Measurements from ENCODE around the gene IL18R1. TPM values are rescaled to one million over a fixed set of nuclear protein-coding genes. Genes with fewer than 3 reads are reported as not detected.

Gene IL18R1
- total RNA-seq, 1 donor = 1.3 TPM

- no peak for DNase-seq (ENCODE audit: low read depth in 2 of 3, low spot score in 2 of 3)
Observed at GRCh38 chr2:102386867-102387541, 31.4 kb downstream of the IL18R1 start.

DNA sequence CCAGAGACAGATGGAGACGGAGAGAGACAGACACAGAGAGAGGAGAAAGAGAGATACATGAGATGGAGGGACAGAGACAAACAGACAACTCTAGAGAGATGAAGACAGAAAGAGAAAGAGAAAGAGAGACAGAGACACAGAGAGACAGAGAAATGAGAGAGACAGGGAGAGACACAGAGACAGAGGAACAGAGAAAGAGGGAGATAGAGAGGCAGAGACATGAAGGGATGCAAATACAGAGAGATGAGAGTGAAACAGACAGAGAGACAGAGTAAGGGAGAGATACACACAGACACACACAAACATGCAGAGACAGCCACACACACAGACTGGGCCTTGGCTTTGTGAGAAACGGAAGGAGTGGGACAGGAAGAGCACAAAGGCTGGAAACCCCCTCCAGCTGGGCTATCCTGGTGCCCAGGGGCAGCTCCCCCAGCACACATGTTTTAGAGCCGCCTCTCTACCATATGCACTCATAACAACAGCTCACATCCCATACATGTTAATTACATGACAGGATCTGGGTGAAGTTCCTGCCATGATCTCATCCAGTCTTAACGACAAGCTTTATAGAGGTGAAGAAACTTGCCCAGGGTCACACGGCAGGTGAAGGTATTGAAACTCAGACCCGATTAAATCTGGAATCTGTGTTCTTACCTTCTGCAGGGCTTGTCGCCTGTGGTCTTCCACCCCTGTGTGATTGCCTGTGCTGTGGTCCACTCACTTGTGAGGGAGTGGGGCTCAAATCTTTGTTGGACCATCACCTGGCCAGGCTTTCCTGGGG, 32.4 kb downstream of the IL18R1 start:
- no peak for DNase-seq (ENCODE audit: low read depth in 2 of 3, low spot score in 2 of 3)

- peak in 2 of 3 donors; percentile 25 to 66 for DNase-seq (ENCODE audit: low read depth in 2 of 3, low spot score in 2 of 3)
Observed at GRCh38 chr2:102391565-102391964, 36.0 kb downstream of the IL18R1 start.

GRCh38 chr2:102392096-102392495, 36.5 kb downstream of the IL18R1 start:
- DNase-seq (ENCODE audit: low read depth in 2 of 3, low spot score in 2 of 3) = no peak

DNA sequence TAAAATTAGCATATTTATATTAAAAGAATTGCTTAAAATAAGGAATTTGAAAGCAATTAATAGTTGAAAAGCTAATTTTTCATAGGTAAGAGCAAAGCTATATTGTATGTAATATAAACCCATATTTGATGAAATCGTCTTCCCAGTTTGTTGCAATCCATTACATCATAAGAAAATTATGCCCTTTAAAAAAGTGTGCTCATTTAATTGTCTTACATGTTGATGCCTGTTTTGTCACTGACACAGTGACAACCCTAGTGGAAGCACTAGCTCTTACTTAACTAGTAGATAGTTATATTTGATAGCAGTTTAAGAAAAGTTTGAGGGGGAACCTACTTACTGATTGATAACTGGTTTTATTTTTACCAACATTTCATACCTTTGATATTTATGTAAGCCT, 37.3 kb downstream of the IL18R1 start:
- no peak for DNase-seq (ENCODE audit: low read depth in 2 of 3, low spot score in 2 of 3)

DNA sequence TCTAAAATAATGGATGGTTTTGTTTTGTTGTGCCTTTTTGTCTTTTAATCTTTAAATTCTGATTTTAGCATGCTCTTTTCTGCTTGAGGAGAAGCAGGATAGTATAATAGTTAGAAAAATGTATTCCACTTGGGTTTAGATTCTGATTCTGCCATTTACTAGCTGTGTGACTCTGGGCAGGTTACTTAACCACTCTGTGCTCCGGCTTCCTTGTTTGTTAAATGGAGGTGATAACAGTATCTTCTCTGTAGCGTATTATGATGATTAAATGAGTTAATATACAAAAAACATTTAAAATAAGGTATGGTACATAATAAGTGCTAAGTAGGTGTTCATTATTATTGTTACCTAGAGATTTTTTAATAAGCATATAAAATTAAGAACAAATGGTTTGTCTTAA, 40.4 kb downstream of the IL18R1 start:
- no peak for DNase-seq (ENCODE audit: low read depth in 2 of 3, low spot score in 2 of 3)

DNA sequence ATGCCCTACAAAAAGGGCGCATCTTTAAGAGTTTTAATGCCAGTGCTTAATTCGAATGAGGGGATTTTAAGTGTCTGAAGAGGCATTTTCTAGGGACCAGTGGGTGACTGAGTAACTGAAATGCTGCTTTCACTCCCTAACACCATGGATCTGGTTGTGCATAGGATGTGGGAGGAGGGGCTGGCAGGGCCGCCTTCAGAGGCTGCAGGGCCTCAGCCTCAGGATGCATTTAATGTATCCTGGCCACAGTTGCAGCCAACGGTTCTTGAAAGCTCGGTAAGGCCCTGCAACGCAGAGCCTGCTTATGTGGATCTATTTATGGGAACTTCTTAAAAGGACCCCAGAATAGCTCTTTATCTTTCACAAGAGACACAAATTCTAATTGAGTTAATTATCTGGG, 41.6 kb downstream of the IL18R1 start:
- DNase-seq (ENCODE audit: low read depth in 2 of 3, low spot score in 2 of 3) = no peak

DNA sequence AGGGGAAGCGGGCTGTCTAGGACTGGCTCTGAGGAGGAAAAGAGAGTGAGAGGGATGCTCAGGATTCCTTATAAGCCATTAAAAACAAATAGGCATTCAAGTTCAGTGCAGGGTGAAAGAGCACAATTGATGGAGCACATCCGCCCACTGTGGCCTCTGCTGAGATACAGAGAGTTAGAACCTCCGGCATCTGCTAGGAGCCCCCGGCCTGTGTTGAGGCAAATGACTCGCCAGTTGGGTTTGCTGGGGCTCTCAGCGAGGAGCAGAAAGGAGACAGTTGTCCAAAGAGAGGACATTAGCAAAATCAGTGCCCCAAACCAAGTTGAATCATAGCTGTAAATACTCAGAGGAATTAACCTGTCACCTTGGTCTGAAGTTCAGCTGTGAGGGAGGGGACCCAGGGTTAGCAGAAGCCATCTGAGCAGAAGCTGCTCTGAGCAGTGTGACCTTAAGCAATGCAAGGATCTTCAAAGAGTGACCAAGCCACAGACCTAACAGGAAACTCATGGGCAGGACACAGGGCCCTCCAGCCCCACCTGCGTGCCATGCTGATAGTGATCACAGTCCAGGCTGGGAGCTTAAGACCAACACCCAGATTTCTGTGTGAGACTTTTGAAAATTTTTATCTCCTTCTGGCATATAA, 44.0 kb downstream of the IL18R1 start:
- DNase-seq (ENCODE audit: low read depth in 2 of 3, low spot score in 2 of 3) = no peak

DNA sequence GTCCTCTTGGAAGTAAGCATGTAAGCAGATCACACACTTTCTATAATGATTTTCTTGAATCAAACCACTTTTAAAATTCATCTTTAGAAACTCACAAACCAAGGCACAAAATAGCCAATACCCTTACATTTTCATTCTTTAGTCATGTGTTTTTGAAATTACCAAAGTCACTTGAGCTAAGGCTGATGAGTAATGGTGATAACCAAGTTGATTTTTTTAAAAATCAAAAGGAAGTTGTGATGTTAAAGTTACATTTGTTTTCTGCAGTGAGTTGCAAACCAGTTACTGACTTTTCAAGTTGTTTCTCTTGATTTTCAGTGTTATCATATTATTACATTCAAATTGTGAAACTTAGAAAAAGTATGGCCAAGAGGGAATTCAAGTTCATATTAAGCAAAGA, 45.9 kb downstream of the IL18R1 start:
- DNase-seq (ENCODE audit: low read depth in 2 of 3, low spot score in 2 of 3) = no peak

DNA sequence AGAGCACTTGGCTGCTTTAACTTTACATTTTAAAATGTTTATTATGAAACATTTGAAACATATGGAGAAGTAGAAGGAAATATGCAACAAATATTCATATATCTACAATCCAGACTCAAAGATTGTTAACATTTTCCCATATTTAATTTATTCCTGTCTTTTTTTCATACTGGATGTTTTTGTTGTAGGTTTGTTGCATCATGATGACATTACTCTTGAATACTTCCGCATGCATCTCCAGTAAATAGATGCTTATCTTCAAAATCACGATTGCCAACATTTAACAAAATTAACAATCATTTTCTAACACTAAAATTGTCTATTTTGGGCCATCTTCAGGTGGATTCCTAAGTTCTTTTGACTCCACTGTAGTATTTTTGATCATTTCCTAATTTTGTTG, 46.3 kb downstream of the IL18R1 start:
- no peak for DNase-seq (ENCODE audit: low read depth in 2 of 3, low spot score in 2 of 3)

- no peak for DNase-seq (ENCODE audit: low read depth in 2 of 3, low spot score in 2 of 3)
Observed at GRCh38 chr2:102410952-102411351, 55.4 kb downstream of the IL18R1 start.

- no peak for DNase-seq (ENCODE audit: low read depth in 2 of 3, low spot score in 2 of 3)
Observed at GRCh38 chr2:102412199-102412598, 56.6 kb downstream of the IL18R1 start.

DNA sequence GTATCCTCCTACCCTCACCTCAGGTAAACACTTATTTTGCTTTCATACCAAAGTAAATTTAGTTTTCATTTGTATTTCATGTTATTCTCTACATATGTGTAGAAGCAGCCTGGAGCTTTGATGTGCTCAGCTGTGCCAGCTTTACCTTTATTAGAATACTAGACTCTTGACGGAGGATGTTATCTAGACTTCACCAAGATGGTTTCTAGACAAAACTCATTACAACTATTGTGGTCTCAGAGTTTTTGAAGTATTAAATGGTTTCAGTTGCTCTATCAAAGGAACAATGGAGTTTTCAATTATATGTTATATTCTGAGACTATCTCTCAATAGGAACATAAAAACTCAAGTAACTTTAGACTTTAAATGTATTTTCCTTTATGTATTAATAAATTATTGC, 62.4 kb downstream of the IL18R1 start:
- DNase-seq (ENCODE audit: low read depth in 2 of 3, low spot score in 2 of 3) = no peak

GRCh38 chr2:102418421-102418961, 62.9 kb downstream of the IL18R1 start:
- peak in 2 of 3 donors; percentile 51 to 82 for DNase-seq (ENCODE audit: low read depth in 2 of 3, low spot score in 2 of 3)

- DNase-seq (ENCODE audit: low read depth in 2 of 3, low spot score in 2 of 3) = no peak
Observed at GRCh38 chr2:102420290-102420689, 64.7 kb downstream of the IL18R1 start.

DNA sequence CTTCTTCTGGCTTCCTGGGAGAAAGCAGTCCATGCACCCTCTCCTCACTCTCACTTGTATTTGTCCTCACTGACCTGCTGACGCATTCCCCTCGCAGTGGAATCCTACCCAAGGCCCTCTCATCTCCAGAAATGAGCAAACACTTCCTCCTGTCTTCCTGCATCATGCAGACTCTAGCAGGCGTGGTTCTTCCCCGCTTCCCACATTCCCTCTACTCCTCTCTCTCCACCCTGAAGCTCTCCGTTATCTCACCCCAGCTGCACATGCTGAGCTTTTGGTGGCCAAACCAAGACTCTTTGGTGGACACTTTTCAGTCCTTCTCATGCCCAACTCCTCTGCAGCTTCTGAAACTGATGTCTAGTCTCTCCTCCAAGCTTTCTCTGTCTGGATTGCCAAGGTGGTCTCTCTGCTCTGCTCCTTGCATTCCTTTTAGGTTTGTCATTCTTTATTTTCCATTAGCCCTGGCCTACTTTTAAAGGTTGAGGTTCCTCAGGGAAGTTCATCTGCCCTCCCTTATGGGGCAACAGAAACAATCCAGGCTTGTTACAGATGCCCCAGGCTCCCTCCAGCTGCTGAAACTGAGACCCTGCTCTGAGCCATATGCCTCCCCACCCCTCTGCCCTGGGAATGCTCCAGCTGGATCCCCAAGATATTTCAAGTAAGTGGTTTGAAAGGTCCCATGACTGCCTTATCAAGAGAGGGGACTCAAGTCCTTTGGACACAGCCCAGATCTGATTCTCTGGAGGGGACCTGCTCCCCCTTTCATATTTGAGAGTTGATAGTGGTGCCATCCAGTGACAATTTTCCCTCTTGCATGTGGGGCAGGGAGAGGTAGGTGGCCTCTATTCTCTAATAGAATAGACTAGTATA, 66.5 kb downstream of the IL18R1 start:
- DNase-seq (ENCODE audit: low read depth in 2 of 3, low spot score in 2 of 3) = no peak

DNA sequence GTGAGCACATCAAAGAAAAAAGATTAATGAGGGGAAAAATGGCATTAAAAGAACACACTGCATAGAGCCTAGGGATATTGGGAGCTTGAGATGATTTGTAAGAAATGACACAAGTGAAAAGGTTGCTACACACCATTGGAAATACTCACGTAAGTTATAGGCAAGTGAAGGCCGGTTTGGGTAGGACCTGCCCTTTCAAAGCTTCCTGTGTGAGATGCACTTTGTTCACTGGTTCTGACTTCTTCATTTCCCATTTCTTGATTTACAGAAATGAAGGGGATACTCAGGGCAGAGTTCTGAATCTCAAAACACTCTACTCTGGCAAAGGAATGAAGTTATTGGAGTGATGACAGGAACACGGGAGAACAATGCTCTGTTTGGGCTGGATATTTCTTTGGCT, 67.3 kb downstream of the IL18R1 start, which contains the start of gene IL18RAP:
Gene IL18RAP (plus strand): TSS at position 251 of the 400 bp plus-strand sequence. CDS start 118 bp downstream, at position 369.
- no peak for DNase-seq (ENCODE audit: low read depth in 2 of 3, low spot score in 2 of 3)

DNA sequence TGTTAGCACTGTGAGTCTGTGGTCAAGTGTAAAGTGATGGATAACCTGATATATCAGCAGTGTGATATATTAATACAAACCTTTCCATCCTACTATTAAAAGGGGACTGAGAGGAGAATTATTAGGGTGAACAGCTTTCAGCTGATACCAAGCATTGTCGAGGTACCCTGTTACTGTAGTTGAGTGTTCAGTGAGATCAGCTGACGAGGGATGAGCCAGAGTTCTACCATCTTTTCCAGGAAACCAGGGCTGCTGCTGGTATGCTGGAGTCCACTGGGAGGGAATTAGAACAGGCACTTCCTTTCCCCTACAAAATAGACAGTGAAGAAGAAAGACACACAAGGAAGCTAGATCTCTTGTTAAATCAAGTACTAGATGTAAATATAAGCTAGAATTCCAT, 67.8 kb downstream of the IL18R1 start:
- DNase-seq (ENCODE audit: low read depth in 2 of 3, low spot score in 2 of 3) = no peak

GRCh38 chr2:102424754-102425153, 69.2 kb downstream of the IL18R1 start:
- DNase-seq (ENCODE audit: low read depth in 2 of 3, low spot score in 2 of 3) = no peak

- no peak for DNase-seq (ENCODE audit: low read depth in 2 of 3, low spot score in 2 of 3)
Observed at GRCh38 chr2:102425441-102426132, 70.0 kb downstream of the IL18R1 start.

All from hematopoietic multipotent progenitor cell (in vitro differentiated cells).